ENCODE results near the gene CNTNAP2. TPM values are rescaled to one million over a fixed set of nuclear protein-coding genes. Genes with fewer than 3 reads are reported as not detected.

CNTNAP2 gene
- total and polyA plus RNA-seq, 2 of the 13 experiments (the other 11 are each of a cell fraction or from before 2014, with no cell fraction given): 0.40 to 0.42 TPM

DNA sequence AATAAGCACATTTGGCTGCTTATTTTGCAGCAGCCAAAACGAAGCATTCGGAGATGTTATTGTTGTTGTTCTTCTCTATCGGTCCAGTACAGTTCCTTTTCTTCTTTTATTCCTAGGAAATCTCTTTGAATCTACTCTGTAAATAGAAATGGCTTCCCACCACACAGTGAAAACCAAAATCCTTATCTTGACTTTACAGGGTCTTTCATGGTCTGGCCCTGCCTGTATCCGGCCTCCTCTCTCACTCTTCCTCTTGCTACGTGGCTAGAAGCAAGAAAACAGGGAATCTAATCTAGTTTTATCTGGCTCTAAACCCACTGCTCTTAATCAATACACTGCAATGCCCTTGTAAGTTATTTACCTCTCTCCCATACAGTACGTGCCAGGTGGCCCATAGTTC lies 1547.9 kb downstream of the CNTNAP2 start:
- FAIRE-seq: no peak
- Histone ChIP-seq H3K4me3 (replicated peaks in 1 of 3; ENCODE audit: insufficient read depth in 1 of 3, low read depth in 2 of 3, low read length in 3 of 3) (no peak overlapping the region), H3K27me3 (ENCODE audit: control insufficient read depth in 1 of 2, insufficient read depth in 2 of 2, low read length in 2 of 2) (no peaks in the 10 kb centered on the region), H3K36me3 (replicated peaks in 1 of 2; ENCODE audit: control insufficient read depth in 1 of 2, insufficient read depth in 2 of 2, low read length in 2 of 2) (no peaks in the 10 kb centered on the region), H4K20me1 (ENCODE audit: insufficient read depth, low read length) (no peaks in the 10 kb centered on the region), H3K27ac (ENCODE audit: extremely low read length, insufficient read depth, low read length) (no peak overlapping the region), H3K4me2 (ENCODE audit: low read depth, low read length) (no peak overlapping the region), H3K4me1 (ENCODE audit: insufficient read depth, low read length) (no peaks in the 10 kb centered on the region), H3K9ac (ENCODE audit: insufficient read depth, low read depth, low read length) (no peak overlapping the region), H2AFZ (ENCODE audit: low read length) (no peak overlapping the region), H3K9me3 (ENCODE audit: low read length) (peaks cover 40% of the 10 kb centered on the region), H3K79me2 (ENCODE audit: insufficient read depth, low read length) (no peaks in the 10 kb centered on the region)
- no TSS peak for BruUV-seq (replicated peaks)
- no peak for TF ChIP-seq ZMYM3 (CRISPR knock-in tag; IDR thresholded peaks at IDR 0.05)
- no peak for ATAC-seq
- in situ Hi-C loops (cut with HindIII; ENCODE audit: extremely low pct_ligation_motif_present, low pct_unique_long_range_greater_than_20kb) (no loop called here), intact Hi-C loops (cut with micrococcal nuclease; ENCODE audit: unreplicated experiment) (no loop called here)
- ChIA-PET CTCF (ENCODE audit: low intra/inter-chr PET ratio, low total read pairs) (no interaction called here), POLR2A (no interaction called here)
- 4% methylated on average over 6 of the region's 6 CpGs for WGBS (ENCODE audit: low lambda C conversion rate)
- DNase-seq (ENCODE audit: low spot score): no peak

DNA sequence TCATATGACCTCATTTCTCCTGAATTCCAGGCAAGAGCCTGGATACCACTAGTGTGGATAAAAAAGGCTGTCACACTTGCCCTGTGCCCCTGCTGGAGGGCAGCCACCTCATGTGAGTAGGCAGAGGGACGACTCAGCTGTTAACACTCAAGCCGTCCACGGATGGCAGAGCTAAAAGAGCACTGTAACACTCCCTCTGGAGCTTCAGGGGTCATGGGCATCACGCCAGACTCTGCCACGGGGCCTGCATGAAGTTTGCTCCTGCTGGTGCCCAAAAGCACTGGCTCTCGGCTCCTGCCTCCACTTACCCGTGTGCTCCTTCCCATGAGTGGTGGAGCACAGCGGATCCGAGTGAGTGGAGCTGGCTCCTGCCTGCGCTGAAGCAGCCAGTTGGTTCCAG lies 1554.2 kb downstream of the CNTNAP2 start:
- ATAC-seq: no peak
- H3K79me2 ChIP-seq (ENCODE audit: insufficient read depth, low read length): no peaks in the 10 kb centered on the region
- peaks cover 39% of the 10 kb centered on the region; the same call in 1 of the 2 replicates for H3K9me3 ChIP-seq (ENCODE audit: low read length)
- no TSS peak for BruUV-seq (replicated peaks)
- no peak overlapping the region for H3K9ac ChIP-seq (ENCODE audit: insufficient read depth, low read depth, low read length)
- no peak for DNase-seq (ENCODE audit: low spot score)
- POLR2A ChIA-PET: no interaction called here
- no peaks in the 10 kb centered on the region for H4K20me1 ChIP-seq (ENCODE audit: insufficient read depth, low read length)
- 6% methylated on average over 3 of the region's 10 CpGs for WGBS (ENCODE audit: low lambda C conversion rate)
- H3K4me1 ChIP-seq (ENCODE audit: insufficient read depth, low read length): no peaks in the 10 kb centered on the region
- H3K36me3 ChIP-seq (replicated peaks in 1 of 2; ENCODE audit: control insufficient read depth in 1 of 2, insufficient read depth in 2 of 2, low read length in 2 of 2): no peaks in the 10 kb centered on the region
- CTCF ChIA-PET (ENCODE audit: low intra/inter-chr PET ratio, low total read pairs): no interaction called here
- no peak overlapping the region for H2AFZ ChIP-seq (ENCODE audit: low read length)
- in situ Hi-C loops (cut with HindIII; ENCODE audit: extremely low pct_ligation_motif_present, low pct_unique_long_range_greater_than_20kb): no loop called here
- H3K4me2 ChIP-seq (ENCODE audit: low read depth, low read length): no peak overlapping the region
- H3K27me3 ChIP-seq (ENCODE audit: control insufficient read depth in 1 of 2, insufficient read depth in 2 of 2, low read length in 2 of 2): no peaks in the 10 kb centered on the region
- no peak overlapping the region for H3K27ac ChIP-seq (ENCODE audit: extremely low read length, insufficient read depth, low read length)
- no peak for FAIRE-seq
- intact Hi-C loops (cut with micrococcal nuclease; ENCODE audit: unreplicated experiment): no loop called here
- H3K4me3 ChIP-seq (replicated peaks in 1 of 3; ENCODE audit: insufficient read depth in 1 of 3, low read depth in 2 of 3, low read length in 3 of 3): no peak overlapping the region
- TF ChIP-seq KAT2B (IDR thresholded peaks at IDR 0.05; ENCODE audit: borderline replicate concordance, low read depth, low read length) (no peak), HNRNPL (IDR thresholded peaks at IDR 0.05; ENCODE audit: low read depth, low read length) (no peak), GATA4 (IDR thresholded peaks at IDR 0.05; ENCODE audit: borderline replicate concordance, low read depth) (no peak), ETS1 (CRISPR knock-in tag; IDR thresholded peaks at IDR 0.05) (no peak), MAZ (IDR thresholded peaks at IDR 0.05; ENCODE audit: borderline replicate concordance, low read depth, low read length) (no peak), MAZ (CRISPR knock-in tag; IDR thresholded peaks at IDR 0.05; ENCODE audit: low read depth) (no peak), HNF4A (CRISPR knock-in tag; IDR thresholded peaks at IDR 0.05) (no peak), SALL1 (CRISPR knock-in tag; IDR thresholded peaks at IDR 0.05) (no peak), SOX13 (IDR thresholded peaks at IDR 0.05) (no peak), SOX13 (CRISPR knock-in tag; conservative IDR thresholded peaks at IDR 0.05 in 1 of 2, IDR thresholded peaks at IDR 0.05 in 1 of 2) (no peak), KAT8 (CRISPR knock-in tag; IDR thresholded peaks at IDR 0.05) (no peak), ZNF501 (CRISPR knock-in tag; IDR thresholded peaks at IDR 0.05) (no peak)
- TF ChIP-seq, protein P1, sequence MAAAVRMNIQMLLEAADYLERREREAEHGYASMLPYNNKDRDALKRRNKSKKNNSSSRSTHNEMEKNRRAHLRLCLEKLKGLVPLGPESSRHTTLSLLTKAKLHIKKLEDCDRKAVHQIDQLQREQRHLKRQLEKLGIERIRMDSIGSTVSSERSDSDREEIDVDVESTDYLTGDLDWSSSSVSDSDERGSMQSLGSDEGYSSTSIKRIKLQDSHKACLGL (CRISPR knock-in tag; IDR thresholded peaks at IDR 0.05): no peak
- TF ChIP-seq, protein P2, sequence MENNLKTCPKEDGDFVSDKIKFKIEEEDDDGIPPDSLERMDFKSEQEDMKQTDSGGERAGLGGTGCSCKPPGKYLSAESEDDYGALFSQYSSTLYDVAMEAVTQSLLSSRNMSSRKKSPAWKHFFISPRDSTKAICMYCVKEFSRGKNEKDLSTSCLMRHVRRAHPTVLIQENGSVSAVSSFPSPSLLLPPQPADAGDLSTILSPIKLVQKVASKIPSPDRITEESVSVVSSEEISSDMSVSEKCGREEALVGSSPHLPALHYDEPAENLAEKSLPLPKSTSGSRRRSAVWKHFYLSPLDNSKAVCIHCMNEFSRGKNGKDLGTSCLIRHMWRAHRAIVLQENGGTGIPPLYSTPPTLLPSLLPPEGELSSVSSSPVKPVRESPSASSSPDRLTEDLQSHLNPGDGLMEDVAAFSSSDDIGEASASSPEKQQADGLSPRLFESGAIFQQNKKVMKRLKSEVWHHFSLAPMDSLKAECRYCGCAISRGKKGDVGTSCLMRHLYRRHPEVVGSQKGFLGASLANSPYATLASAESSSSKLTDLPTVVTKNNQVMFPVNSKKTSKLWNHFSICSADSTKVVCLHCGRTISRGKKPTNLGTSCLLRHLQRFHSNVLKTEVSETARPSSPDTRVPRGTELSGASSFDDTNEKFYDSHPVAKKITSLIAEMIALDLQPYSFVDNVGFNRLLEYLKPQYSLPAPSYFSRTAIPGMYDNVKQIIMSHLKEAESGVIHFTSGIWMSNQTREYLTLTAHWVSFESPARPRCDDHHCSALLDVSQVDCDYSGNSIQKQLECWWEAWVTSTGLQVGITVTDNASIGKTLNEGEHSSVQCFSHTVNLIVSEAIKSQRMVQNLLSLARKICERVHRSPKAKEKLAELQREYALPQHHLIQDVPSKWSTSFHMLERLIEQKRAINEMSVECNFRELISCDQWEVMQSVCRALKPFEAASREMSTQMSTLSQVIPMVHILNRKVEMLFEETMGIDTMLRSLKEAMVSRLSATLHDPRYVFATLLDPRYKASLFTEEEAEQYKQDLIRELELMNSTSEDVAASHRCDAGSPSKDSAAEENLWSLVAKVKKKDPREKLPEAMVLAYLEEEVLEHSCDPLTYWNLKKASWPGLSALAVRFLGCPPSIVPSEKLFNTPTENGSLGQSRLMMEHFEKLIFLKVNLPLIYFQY (CRISPR knock-in tag; IDR thresholded peaks at IDR 0.05; ENCODE audit: borderline replicate concordance): no peak
